M059J (cell line): Measurements from ENCODE around the gene DET1. TPM values are rescaled to one million over a fixed set of nuclear protein-coding genes. Genes with fewer than 3 reads are reported as not detected.
"Not testable (repeated sequence)": the region's sequence is repeated elsewhere in the genome, so short reads cannot be mapped to it uniquely, and the experiment has no call there.

Source experiments
- DNase-seq: peaks from one replicate; pipeline ENCODE4 v3.0.0-alpha.2; 2012; ENCODE audit warnings: low read depth
- total RNA-seq: library from RNA; depleted of rRNA; stranded (reverse); fragments of >200 nt; shearing (Covaris generic); gene quantifications from 2 replicates; pipeline ENCODE4 v1.2.3, GENCODE V29; 2014

The DET1 gene
- total RNA-seq, 1 experiment from 2014 or later = 6.7 TPM

DNA sequence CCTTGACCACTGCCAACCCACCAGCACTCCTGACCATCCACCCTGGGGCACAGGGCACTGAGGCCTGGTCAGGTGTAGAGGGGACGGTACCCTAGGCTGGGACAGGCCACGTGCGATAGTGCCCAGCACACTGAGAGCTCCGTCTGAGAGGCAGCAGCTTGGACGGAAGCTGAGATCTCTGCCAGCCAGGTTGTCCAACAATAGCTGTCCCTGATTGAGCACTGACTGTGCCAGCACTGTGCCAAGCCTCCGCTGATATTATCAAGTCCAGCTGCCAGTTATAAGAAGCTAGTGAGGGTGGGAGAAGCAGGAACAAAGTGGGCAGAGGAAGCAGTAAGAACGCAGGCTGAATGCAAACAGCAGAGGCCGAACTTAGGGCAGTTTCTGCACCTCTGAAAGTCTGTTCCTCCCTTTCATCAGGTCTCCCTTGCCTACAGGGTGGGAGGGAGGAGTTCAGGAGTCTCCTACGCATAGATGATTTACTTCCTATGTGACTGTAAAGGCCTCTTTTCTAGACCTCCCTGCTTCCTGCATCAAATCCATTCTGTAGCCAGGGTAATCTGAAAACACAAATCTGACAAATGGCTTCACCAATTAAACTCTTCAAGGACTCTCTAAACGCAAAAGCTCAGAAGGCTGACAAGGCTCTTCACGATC lies 49.2 kb downstream of the DET1 start:
- no peak for DNase-seq

DNA sequence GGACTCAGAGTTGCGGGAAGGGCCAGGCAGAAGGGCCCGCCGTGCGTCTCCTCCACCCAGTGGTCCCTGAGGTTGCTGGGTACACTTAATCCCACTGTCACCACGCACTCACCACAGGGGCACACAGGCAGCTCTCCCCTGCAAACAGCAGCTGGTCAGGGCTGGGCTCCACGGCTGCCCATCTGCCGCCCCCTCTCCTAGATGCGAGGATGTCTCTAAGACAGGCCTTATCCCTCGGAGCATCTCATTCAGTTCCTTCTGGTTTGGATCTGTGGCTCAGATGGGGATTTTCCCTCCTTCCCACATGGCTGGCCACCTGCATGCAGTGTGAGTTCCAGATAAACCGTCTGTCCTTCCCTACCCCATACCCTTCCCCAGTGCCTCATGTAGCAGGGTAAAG lies 52.6 kb downstream of the DET1 start:
- no peak for DNase-seq

DNA sequence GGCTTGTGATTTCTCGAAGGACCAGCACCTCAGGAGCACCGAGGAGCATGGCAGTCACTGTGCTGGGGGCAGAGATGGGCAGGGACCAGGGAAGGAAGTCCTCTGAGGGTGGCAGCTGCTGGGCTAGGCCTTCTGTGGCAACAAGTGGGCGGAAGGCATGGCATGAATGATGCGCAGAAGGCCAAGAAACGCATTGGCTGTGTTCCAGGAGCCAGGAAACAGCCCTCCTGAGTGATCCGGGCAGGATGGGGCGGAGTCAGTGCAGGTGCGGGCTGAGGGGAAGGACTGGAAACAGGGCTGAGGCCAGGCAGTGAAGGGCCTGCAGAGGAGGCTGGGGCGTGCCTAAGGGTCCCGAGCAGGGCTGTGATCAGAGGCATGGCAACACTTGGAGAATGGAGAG lies 55.3 kb downstream of the DET1 start:
- DNase-seq = no peak

DNA sequence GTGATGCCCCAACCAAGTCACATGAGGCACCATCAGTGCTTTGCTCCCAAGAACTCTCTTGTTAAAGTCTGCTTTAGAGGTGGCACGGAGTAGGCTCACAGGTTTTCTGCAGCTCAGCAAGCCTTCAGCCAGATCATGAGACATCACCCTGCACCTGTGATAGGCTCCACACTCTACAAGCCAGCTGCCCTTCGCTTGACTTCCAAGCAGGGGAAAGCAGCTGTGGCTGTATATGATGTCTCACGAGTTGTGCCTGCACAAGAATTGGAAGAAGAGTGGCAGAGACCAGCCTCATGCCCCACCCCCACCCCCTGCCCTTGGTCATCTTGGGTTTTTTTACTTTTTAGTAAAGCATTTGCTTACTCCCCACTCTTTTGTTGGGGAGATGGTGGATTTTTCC lies 56.4 kb downstream of the DET1 start:
- no peak for DNase-seq

DNA sequence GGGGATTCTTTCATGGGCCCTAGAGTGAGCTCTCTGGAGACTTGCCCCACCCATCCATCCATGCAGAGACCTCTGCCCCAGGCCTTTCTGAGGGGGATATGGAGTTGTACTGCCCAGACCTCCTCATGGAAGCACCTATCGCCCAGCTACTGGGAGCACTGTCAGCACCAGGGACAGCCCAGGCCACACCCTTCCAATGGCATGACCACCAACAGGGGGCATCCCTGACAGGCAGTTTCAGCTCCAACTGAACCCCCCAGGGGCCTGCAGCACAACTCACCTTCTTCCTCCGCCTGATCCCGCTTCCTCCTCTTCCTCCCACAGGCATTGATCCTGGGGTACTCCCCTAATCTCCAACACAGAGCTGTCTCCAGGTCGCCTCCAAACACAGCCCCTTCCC lies 57.2 kb downstream of the DET1 start:
- no peak for DNase-seq

DNA sequence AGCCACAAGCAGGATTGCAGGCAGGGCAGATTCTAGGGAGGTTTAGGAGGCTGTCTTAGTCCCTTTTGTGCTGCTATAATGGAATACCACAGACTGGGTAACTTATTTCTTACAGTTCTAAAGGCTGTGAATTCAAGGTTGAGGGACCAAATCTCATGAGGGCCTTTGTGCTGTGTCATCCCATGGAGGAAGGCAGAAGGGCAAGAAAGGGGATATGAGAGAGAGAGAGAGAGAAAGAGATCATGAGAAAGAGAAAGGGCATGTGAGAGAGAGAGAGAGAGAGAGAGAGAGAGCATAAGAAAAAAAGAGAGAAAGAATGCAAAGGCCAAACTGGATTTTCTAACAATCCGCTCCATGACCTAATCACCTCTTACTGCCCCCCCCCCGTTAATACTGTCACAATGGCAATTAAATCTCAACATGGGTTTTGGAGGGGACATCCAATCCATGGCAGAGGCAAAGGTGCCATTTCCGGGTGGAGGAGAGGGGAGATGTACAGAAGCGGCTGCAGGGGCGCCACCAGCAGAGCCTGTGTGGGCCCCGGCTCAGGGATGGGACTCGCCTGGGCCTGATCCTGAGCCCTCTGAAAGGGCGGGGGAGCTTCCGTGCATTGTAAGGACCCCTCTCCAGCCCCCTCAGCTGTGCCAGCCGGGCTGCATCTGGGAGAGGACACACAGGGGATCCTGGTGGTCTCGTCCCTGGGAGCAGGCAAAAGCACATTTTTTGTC lies 58.5 kb downstream of the DET1 start:
- no peak for DNase-seq

DNA sequence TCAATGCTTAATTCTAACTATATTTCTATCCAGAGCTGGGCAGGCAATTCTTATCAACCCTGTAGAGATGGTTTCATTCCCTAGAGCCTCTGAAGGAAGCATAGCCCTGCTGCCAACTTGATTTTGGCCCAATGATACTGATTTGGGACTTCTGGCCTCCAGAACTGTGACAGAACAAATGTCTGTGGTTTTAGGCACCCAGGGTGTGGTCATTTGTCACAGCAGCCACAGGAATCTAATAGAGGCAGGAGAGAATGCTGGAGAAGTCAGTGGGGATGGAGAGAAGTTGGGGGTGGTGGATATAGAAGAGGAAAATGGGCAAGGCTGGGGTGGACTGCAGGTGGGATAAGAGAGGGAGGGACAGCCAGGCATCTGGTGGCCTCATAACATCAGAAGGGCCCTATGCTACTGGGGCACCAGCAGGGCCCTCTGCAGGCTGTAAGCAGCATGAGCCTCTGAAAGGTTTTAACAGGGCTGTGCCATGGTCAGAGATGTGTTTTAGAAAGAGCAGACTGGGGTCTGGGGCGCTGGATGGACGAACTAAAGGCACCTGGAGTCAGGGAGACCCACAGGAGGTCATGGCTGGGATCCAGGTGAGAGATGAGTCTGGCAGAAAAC lies 59.2 kb downstream of the DET1 start:
- DNase-seq = peak; percentile 16

DNA sequence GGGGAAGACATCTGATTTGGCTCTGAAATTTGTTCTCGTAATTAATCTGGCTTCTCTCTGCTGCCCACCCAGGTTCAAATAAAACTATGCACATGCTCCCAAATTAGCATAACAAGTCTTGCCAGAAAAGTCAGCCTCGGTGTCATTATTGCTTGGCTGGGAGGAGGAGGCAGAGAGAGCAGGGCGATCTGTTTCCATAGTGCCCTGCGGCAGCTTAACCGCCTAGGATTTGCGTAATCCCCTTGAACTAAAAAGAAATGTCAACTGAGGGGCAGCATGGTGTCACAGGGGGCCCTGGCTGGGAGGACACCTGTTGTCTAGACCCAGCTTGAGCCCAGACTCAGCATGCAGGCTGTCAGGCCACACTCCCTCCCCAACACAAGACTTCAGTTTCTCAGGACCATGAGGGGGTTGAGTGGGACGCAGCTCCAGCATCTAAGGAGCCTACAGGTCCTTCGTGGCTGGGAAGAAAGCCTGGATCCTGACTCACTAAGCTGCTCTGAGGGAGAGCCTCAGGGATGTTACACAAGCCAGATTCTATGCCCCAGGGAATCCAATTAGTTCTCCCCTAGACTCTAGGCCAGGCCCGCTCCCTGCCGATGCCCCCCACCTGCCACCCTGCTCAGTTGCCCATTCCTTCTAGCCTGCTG lies 61.7 kb downstream of the DET1 start:
- peak; percentile 22 for DNase-seq

DNA sequence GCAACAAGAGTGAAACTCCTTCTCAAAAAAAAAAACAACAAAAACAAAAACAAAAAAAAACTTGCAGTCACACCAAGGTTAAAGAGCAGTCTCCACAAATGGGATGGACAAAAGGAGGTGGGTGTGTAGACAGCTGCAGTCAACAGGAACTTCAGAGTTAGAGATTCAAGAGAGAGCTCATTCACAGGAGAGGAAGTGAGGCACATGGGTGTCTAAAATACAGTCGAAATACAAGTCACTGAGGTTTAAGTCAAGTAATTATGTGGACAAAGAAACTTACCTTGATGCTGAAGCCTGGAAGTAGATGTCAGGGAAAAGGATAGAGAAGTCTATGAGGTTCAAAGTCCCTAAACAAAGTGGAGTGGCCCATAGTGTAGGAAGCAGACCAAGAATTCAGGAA lies 64.2 kb downstream of the DET1 start:
- no peak for DNase-seq

DNA sequence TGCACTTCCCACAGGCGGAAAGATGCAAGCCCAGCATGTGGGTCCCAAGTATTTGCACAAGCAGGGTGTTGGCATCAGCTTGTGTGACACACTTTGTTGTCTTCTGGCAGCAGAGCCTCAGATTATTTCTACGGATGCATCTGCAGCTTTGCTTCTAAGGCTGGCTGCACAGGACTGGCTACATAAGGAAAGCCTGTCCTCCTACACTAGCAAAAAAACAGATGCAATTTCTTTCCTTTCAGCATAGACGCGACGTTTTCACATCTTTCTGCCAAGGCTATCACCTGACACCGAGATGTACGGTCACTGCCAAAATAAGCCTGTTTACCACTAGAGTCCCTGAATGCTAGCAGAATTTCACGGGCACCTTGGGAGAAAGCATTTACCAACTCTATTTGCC lies 65.5 kb downstream of the DET1 start:
- no peak for DNase-seq

DNA sequence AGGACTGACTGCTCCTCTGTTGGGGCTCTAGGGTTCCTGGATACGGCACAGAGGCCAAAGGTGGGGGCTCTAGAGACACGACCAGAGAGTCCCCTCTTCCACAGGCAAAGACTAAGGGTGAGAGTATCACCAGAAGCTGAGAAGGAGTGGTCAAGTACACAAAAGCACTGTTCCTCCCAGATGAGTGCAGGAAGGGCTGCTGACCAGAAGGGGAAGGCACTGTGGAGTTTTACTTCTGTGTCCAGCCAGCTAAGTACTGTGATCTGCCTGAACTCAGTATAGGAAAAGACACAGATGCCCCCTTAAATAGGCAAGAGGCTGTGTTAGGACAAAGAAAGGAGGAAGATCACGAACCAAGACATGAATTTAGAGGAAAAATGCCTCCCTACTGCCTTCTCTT lies 67.3 kb downstream of the DET1 start:
- peak; percentile 4 for DNase-seq

DNA sequence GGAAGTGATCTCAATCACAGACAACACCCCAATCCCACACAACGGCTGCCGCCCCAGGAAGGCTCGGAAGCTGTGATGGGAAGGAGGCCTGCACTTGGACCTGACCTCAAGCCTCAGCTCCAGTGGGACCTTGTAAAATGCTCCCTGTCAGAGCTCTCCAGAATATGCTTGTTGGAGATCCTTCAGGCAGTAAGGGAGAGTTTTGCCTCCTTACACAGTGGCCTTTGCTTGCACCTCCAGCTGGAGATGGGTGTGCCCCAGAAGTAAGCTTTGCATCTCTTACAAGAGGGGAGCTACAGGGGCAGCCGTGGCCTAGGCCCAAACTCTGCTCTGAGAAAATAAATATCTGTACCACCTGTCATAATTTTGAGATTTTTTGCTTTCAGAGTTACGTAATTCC lies 68.6 kb downstream of the DET1 start:
- DNase-seq = no peak

DNA sequence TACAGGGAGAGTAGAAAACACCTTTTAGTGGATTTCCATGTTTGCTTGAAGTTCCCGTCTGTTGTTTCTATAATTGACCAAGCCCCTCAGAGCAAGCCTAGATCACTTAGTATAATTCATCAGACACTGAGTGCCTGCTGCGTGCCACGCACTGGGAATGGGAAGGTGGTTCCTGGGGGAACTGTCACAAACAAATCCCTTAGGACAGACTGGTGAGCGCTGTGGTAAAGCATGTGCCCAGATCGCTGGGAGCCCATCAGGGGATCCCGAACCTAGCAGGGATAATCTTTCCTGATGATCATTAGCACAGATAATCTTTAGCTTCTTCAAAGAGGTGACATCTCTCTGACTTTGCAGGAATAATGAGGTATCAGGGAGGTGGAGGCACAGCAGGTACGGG lies 69.4 kb downstream of the DET1 start:
- DNase-seq = no peak

DNA sequence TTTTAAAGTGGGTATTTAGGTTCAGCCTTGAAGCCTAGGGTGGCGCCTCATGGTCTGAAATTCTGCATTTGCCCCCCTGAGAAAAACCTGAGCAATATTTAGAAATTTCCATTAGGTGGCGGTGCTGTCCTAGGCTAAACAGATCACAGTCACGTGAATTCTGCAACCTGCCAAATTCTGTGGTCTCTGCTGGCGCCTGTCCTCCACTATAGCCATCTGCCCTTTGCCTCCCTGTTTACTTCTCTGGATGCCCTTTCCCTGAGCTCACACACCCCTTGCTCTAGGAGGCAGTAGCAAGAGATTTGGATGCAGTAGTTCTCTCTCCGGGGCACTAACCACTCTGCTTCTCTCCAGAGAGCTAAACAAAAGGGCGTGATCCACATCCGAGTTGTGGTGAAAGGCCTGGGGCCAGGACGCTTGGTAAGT lies 69.8 kb downstream of the DET1 start:
- DNase-seq = peak; percentile 34

DNA sequence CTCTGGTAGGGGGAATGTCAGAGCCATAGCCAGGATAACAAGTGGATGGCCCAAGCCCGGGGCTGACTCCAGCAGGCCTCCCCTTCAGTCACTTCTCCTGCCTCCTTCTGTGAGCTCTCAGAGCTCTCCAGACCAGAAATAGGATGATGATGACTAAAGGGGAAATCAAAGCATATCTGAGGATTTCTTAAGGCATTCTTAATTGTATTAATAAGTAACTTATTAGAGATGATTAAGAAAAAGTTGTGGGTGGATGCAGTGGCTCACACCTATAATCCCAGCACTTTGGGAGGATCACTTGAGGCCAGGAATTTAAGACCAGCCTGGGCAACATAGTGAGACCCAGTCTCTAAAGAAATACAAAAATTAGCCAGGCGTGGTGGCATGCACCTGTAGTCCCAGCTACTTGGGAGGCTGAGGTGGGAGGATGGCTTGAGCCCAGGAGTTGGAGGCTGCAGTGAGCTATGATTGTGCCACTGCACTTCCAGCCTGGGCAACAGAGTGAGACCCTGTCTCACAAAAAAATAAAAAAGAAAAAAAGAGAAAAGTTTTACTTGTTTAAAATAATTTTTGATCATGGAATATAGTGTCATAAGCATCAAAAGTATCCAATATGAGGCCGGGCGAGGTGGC lies 72.7 kb downstream of the DET1 start:
- DNase-seq = not testable (repeated sequence)

DNA sequence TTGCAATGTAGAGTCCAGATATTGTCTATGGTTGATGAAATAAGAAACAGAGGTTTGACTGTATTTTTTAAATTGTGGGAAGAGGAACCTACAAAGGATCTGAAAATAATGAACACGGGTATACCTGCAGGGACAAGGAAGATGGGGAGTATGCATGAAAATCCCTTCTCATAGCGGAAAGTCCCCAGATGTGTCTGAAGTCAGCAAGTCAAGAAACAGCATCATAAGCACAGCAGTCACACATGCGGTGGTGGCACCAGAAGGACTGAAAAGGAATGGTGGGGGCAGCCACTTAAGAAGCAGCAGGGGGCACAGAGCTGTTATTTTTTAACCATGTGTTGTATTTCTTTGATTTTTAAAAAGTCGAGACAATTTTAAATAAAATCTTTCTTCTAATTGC lies 74.3 kb downstream of the DET1 start:
- no peak for DNase-seq

DNA sequence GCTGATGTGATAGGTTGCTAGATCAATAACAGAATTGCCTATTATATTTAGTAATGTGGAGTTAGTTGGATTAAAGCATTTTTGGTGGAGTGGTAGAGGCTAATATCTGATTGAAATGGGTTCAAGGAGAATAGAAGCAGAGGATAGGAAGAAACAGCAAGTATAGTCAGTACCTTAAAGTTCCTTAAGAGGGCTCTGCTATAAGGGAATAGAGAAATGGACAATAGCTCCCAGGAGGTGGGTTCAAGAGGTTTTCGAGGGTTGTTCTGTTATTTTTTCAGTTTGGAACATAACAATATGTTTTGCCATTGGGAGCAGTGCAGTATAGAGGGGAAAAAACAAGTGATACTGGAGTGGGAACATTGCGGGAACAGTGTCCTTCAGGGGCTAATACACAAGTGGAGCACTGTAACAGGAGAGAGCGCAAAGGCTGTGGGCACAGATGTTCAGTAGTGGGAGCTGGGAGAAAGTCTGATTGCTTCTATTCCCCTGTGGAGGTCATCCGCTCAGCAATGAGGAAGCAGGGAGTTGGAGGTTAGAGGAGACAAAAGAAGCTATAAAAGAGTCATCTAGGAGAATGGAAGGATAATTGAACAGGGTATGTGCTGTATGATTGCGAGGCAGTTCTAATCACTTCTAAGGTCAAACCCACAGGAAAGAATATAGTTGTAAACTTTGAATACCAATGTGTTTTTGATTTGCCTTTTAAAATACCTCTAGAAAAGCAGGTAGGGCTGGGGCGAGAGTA lies 75.7 kb downstream of the DET1 start:
- DNase-seq = no peak

DNA sequence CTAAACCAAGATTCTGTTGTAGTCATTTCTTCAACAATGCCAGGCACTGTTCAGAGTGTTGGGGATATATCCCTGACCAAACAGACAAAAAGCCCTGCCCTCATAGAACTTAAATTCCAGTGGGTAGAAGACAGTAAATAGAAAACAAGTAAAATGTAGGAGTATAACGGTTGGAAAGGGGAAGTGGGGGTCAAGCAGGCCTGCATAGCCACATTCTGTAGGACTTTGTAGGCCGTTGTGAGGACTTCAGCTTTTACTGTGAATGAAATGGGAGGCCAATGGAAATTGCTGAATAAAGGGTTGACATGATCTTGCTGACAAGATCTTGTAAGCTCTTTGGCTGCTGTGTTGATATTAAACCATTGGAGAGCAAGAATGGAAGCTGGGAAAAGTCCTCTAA lies 77.2 kb downstream of the DET1 start:
- no peak for DNase-seq

DNA sequence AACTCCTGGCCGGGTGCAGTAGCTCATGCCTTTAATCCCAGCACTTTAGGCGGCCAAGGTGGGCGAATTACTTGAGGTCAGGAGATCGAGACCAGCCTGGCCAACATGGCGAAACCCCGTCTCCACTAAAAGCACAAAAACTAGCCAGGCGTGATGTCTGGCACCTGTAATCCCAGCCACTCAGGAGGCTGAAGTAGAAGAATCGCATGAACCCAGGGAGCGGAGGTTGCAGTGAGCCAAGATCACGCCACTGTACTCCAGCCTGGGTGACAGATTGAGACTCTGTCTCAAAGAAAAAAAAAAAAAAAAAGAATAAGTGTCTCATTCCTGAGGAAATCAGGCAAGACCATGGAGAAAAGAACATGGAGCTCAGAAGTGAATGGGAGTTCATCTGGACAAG lies 77.8 kb downstream of the DET1 start:
- DNase-seq = not testable (repeated sequence)

DNA sequence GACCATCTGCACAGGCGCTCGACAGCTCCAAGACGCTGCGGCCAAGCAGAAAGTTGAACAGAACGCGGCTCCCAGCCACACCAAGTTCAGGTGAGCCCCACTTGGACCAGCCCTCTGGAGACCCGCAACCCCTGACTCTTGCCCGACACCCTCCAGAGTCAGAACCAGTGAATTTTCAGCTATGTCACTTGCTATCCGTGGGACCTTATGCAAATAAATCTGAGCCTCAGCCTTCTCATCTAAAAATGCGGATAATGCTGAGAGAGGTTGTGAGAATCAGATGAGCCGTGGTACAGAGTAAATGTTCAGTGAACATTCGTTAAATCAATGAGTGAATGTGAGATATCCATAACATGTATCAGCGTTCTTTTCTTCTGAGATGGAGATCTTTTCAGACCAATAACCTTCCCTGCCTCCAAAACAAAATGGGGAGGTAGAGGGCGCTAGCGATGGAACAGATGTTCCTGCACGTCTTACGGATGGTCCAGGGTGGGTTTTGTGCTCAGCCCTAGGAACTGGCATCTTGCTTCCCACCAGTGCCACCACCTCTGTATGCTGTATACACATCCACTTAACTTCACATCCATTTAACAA lies 78.4 kb downstream of the DET1 start:
- no peak for DNase-seq
